COLO829 (cell line): ENCODE measurements around the gene PLAGL2.

Experiments used
- DNase-seq: peaks from one replicate; pipeline ENCODE4 v3.0.0; 2012; ENCODE audit warnings: low spot score

Gene PLAGL2

DNA sequence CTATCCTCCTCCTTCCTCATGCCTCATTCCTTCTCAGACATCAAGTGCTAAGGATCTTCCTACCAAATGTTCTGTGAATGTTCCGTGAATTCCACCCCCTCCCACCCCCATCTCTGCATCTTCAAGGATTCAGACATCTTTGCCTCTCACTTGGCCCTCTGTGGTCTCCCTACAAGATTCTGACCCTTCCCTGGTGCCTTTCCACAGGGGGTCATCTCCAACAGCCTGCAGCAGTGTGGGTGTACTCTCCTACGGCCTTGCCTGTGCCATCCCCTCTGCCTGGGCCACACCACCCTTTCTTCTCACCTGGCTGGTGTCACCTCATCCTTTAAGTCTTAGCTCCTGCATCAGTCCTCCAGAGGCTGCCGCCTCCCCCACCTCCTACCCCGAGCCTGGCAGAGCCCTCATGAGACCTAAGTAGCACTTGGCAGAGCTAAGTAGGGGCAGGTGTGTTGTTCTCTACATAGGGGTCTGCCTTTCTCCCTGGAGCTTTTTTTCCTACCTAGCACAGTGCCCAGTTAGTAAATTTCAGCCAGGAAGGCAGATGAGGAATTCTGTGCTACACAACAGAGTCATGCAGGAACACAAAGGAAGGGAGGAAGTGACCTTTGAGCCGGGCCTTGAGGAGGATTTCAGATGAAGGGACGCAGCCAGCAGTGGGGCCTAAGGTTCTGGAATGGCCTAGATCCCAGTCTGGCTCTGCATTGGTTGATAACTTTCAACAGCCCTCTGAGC, 55.0 kb downstream of the PLAGL2 start:
- no peak for DNase-seq

DNA sequence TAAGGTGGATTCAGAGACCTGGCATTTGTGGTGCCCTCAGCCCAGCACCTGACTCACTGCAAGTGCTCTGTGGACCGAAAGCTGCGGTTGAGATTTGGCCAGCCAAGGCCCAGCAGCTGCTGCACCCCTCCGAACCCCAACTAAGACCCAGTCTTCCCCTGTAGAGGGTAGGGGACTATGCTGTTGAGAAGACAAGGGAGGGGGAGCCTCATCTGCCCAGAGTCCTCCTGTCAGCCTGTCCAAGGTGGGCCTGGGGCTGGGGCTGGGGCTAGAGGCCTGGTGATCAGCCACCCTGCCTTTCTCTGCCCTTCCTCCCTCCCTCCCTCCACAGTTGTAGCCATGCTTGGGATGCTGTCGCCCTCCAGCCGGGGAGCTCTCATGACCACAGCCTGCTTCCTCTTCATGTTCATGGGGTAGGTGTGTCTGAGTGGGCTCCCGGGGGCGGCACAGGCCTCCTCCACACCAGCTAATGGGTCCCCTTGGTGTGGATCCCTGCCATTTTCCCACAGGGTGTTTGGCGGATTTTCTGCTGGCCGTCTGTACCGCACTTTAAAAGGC, 57.2 kb downstream of the PLAGL2 start:
- no peak for DNase-seq

DNA sequence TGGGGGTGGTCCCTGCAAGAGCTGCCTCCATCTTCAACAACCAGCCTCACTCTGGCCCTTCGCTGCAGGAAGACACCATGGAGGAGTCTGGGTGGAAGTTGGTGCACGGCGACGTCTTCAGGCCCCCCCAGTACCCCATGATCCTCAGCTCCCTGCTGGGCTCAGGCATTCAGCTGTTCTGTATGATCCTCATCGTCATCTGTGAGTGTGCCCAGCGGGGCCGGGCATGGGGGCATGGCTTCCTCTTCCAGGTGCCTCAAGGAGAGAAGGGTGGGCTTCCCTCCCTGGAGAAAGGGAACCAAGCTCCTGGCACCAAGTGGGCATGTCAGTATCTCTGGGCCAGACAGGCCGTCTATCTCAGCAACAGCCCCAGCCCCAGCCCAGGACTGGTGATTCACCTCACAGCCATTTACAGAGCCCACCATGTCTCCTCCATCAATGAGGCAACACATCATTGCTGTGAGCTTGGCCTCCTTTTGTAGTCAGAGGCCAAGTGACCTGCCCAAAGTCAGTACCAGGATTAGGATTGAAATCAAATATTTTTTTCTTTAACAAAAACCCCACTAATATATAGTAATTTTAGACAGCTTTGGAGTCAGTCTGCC, 57.9 kb downstream of the PLAGL2 start:
- DNase-seq, result no peak

DNA sequence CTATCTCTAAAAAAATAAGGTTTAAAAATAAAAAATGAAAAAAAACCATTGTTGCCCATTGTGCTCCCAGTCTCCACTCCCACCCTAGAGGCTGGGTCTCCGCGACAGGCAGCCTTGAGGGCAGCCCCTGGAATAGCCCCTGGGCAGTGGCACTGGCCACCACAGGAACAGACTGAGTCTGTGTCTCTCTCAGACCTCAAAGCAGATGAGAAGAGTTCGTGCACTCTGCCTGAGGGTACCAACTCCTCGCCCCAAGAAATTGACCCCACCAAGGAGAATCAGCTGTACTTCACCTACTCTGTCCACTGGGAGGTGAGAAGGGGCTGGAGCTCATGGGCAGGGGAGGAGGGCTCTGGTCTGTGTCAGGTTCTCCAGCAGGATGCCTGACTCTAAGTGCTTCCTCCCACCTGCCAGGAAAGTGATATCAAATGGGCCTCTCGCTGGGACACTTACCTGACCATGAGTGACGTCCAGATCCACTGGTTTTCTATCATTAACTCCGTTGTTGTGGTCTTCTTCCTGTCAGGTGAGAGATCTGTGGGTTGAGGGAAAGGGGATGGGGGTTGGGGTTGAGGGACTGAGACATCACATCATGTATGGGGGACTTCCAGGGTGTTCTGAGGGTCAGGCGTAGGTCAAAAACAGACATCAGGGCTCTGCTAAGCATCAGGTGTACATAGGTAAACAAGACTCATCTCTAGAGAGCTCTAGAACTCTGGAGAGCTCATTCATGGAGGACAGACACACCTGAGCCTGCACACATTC, 62.5 kb downstream of the PLAGL2 start:
- no peak for DNase-seq

DNA sequence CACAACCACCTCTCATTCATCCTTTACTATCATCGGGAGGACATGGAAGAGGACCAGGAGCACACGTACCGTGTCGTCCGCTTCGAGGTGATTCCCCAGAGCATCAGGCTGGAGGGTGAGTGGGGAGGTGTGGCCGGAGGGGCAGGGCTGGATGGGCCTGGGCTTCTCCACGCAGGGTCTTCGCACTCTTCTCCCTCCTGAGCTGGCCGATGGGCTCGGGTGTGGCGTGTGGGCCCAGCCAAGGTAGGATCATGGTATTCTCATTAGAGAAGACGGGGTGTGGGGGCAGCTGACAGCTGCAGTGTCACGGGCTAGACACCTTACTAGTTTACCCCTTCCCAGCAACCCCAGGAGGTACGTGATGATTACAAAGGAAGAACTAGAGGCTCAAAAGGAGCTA, 64.6 kb downstream of the PLAGL2 start:
- DNase-seq, result no peak
